ENCODE results near the gene GALNT10. TPM values are rescaled to one million over a fixed set of nuclear protein-coding genes. Genes with fewer than 3 reads are reported as not detected.
A peak's percentile ranks its signal among the peaks of the same experiment; 100 is the strongest.

GALNT10 gene
- polyA plus RNA-seq, 1 donor (not counting 4 experiments of a cell fraction or from before 2014, with no cell fraction given) = 17.9 TPM

DNA sequence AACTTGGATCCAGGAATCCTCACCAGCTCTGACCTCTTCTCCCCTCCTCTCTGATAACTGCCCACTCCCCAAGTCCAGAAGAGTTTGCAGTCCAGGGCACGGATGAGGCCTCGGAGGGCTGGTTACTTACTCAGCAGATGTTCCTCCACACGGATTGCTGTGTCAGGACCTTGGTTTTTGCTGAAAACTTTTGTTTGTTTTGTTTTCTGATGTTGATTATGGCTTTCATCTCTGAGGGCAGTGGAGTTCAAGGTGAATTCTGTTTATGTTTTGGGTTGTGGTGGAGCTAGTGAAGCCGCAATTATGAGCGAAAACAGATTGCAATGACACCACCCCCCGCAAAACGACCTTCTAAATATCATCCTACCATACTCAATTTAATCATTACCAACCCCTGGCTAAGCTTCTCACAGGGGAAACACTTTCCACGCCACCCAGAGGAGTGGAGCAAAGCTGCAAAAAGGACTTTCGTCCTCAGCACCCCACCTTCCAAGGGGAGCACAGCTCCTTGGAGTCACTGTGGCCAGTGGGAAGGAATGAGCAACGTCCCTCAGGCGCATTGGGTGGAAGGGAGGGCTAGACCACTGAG, 162.5 kb downstream of the GALNT10 start:
- Histone ChIP-seq H4K20me1 (ENCODE audit: control insufficient read depth, extremely low read depth, insufficient read depth, low read length) (no peaks in the 10 kb centered on the region), H3K27ac (ENCODE audit: control insufficient read depth, insufficient read depth, low read length) (no peak overlapping the region), H2AFZ (ENCODE audit: control insufficient read depth, low read length) (no peak overlapping the region), H3K79me2 (ENCODE audit: control insufficient read depth, insufficient read depth, low read length) (no peaks in the 10 kb centered on the region), H3K9me3 (ENCODE audit: control insufficient read depth, low read depth, low read length) (no peaks in the 10 kb centered on the region), H3K4me2 (ENCODE audit: control insufficient read depth, extremely low read depth, insufficient read depth, low read depth, low read length) (no peak overlapping the region), H3K4me1 (ENCODE audit: control insufficient read depth, extremely low read depth, insufficient read depth, low read length) (peaks cover 25% of the 10 kb centered on the region), H3K9me1 (ENCODE audit: control insufficient read depth, extremely low read depth, insufficient read depth, low read length) (no peaks in the 10 kb centered on the region), H3K36me3 (ENCODE audit: control insufficient read depth in 2 of 2, extremely low read depth in 1 of 2, insufficient read depth in 2 of 2, low read length in 2 of 2) (no peaks in the 10 kb centered on the region), H3K27me3 (ENCODE audit: control insufficient read depth, extremely low read depth, insufficient read depth, low read length) (no peaks in the 10 kb centered on the region), H3K4me3 (ENCODE audit: control insufficient read depth in 2 of 3, extremely low read depth in 1 of 3, insufficient read depth in 2 of 3, low read depth in 1 of 3, low read length in 3 of 3) (no peak overlapping the region), H3K9ac (ENCODE audit: control insufficient read depth, extremely low read depth, insufficient read depth, low read length) (no peak overlapping the region)
- no peak for FAIRE-seq
- no peak for DNase-seq (ENCODE audit: low read depth, low spot score)
- TF ChIP-seq EZH2 (IDR thresholded peaks at IDR 0.05; ENCODE audit: low read length) = no peak
- no peak for TF ChIP-seq CTCF (optimal IDR thresholded peaks at IDR 0.05 in 1 of 3, IDR thresholded peaks at IDR 0.05 in 1 of 3, conservative IDR thresholded peaks at IDR 0.05 in 1 of 3; ENCODE audit: extremely low read depth in 1 of 3, insufficient read depth in 2 of 3, low read length in 3 of 3)
- dilution Hi-C loops (cut with MboI; ENCODE audit: extremely low pct_ligation_motif_present, low sequenced_read_pairs) = no loop called here

- H3K4me3 ChIP-seq (ENCODE audit: control insufficient read depth in 2 of 3, extremely low read depth in 1 of 3, insufficient read depth in 2 of 3, low read depth in 1 of 3, low read length in 3 of 3) = no peak overlapping the region
- dilution Hi-C loops (cut with MboI; ENCODE audit: extremely low pct_ligation_motif_present, low sequenced_read_pairs) = no loop called here
- peaks cover 25% of the 10 kb centered on the region for H3K4me1 ChIP-seq (ENCODE audit: control insufficient read depth, extremely low read depth, insufficient read depth, low read length)
- H3K79me2 ChIP-seq (ENCODE audit: control insufficient read depth, insufficient read depth, low read length) = no peaks in the 10 kb centered on the region
- no peak overlapping the region for H3K27ac ChIP-seq (ENCODE audit: control insufficient read depth, insufficient read depth, low read length)
- no peaks in the 10 kb centered on the region for H3K36me3 ChIP-seq (ENCODE audit: control insufficient read depth in 2 of 2, extremely low read depth in 1 of 2, insufficient read depth in 2 of 2, low read length in 2 of 2)
- no peak overlapping the region for H3K9ac ChIP-seq (ENCODE audit: control insufficient read depth, extremely low read depth, insufficient read depth, low read length)
- H4K20me1 ChIP-seq (ENCODE audit: control insufficient read depth, extremely low read depth, insufficient read depth, low read length) = no peaks in the 10 kb centered on the region
- FAIRE-seq (peak; percentile 17), DNase-seq (ENCODE audit: low read depth, low spot score) (no peak)
- peak overlapping the region; percentile 35 for H2AFZ ChIP-seq (ENCODE audit: control insufficient read depth, low read length)
- no peaks in the 10 kb centered on the region for H3K9me3 ChIP-seq (ENCODE audit: control insufficient read depth, low read depth, low read length)
- H3K27me3 ChIP-seq (ENCODE audit: control insufficient read depth, extremely low read depth, insufficient read depth, low read length) = no peaks in the 10 kb centered on the region
- no peaks in the 10 kb centered on the region for H3K9me1 ChIP-seq (ENCODE audit: control insufficient read depth, extremely low read depth, insufficient read depth, low read length)
- no peak overlapping the region for H3K4me2 ChIP-seq (ENCODE audit: control insufficient read depth, extremely low read depth, insufficient read depth, low read depth, low read length)
- TF ChIP-seq EZH2 (IDR thresholded peaks at IDR 0.05; ENCODE audit: low read length) = no peak
- no peak for TF ChIP-seq CTCF (optimal IDR thresholded peaks at IDR 0.05 in 1 of 3, IDR thresholded peaks at IDR 0.05 in 1 of 3, conservative IDR thresholded peaks at IDR 0.05 in 1 of 3; ENCODE audit: extremely low read depth in 1 of 3, insufficient read depth in 2 of 3, low read length in 3 of 3)
These were observed 164.6 kb downstream of the GALNT10 start for GRCh38 chr5:154355129-154355611.

All from keratinocyte (primary cell).